ENCODE measurements around the gene MROH7. TPM values are rescaled to one million over a fixed set of nuclear protein-coding genes. Genes with fewer than 3 reads are reported as not detected.

The MROH7 gene
- total and polyA plus RNA-seq, 2 experiments from 2014 or later: 0.24 to 0.87 TPM

GRCh38 chr1:54604572-54605370 is 36.8 kb upstream of the MROH7 start:
- WGBS (ENCODE audit: low lambda C conversion rate, missing lambda C conversion rate): 94% methylated on average over 13 of the region's 13 CpGs
- no peak overlapping the region for H3K4me2 ChIP-seq
- TF ChIP-seq EZH2phosphoT487 (IDR thresholded peaks at IDR 0.05; ENCODE audit: low read depth, severe bottlenecking, unreplicated experiment) (no peak), EZH2 (IDR thresholded peaks at IDR 0.05; ENCODE audit: borderline replicate concordance) (no peak), CTCF (IDR thresholded peaks at IDR 0.05; ENCODE audit: poor library complexity) (no peak)
- H3K79me2 ChIP-seq: no peaks in the 10 kb centered on the region
- no peaks in the 10 kb centered on the region for H3K36me3 ChIP-seq (replicated peaks; ENCODE audit: insufficient read depth, low read depth)
- no peak overlapping the region for H3K4me3 ChIP-seq
- no peaks in the 10 kb centered on the region for H3K9me2 ChIP-seq (replicated peaks; ENCODE audit: insufficient read depth)
- no peaks in the 10 kb centered on the region for H4K20me1 ChIP-seq (ENCODE audit: insufficient read depth, poor library complexity, severe bottlenecking)
- no peaks in the 10 kb centered on the region for H3K27me3 ChIP-seq
- no peak overlapping the region for H3K27ac ChIP-seq
- no peak overlapping the region for H2AFZ ChIP-seq
- no peaks in the 10 kb centered on the region for H3K9me3 ChIP-seq (ENCODE audit: low read depth)
- H3K4me1 ChIP-seq (ENCODE audit: insufficient read depth): no peaks in the 10 kb centered on the region
- DNase-seq (ENCODE audit: low spot score): no peak

DNA sequence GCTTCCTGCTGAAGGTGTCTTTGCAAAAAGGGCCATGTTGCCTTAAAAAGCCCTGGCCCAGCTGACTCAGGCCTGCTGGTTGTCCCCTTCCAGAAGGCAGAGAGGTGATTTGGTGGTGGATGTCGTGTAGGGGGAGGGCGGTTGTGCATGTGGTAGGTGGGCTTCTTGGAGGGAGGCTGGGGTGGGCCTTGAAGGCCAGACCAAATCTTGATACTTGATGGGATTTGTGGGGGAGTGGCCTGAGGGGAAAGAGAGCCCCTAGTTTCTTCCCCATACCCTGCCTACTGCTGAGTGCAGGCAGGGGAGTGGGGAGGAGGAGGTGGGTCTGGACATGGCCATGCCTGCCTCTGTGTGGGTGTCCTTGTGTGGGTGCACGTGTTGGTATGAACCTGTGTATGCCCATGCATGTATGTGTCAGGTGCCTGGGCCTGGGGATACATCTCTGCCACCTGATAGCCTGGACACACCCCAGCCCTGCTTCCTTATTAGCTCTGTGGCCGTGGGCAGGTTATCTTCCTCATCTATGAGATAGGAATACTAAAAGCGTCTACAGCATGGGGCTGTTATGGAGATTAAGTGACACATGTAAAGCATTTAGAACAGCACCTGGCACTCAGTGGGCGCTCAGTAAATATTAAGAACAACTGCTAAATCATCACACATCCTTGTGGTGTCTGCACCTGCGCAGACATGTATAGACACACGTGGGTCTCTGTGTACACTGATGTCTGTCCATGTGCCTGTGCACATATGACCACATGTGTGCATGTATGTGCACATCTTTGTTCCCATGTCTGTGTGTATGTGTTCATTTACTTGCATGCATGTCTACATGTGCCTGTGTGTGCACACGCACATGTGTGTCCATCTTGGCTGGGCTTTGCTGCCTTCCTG is 35.2 kb upstream of the MROH7 start:
- DNase-seq (ENCODE audit: low spot score): no peak

DNA sequence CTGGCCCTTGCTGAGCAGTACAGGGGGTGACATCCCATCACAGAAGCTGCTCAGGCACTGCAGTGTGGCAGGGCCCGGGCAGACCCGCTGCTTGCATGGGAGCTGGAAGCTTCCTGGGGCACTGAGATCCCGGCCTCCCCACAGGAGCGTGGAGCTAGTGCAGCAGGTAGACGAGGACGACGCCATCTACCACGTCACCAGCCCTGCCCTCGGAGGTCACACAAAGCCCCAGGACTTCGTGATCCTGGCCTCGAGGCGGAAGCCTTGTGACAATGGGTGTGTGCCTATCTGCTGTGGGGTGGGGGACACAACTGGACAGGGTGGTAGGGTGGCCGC is 34.6 kb upstream of the MROH7 start:
- Histone ChIP-seq H4K20me1 (ENCODE audit: insufficient read depth, poor library complexity, severe bottlenecking) (no peaks in the 10 kb centered on the region), H3K9me3 (ENCODE audit: low read depth) (no peaks in the 10 kb centered on the region), H3K4me3 (no peak overlapping the region), H3K9me2 (replicated peaks; ENCODE audit: insufficient read depth) (no peaks in the 10 kb centered on the region), H3K4me2 (no peak overlapping the region), H2AFZ (no peak overlapping the region), H3K4me1 (ENCODE audit: insufficient read depth) (no peaks in the 10 kb centered on the region), H3K79me2 (no peaks in the 10 kb centered on the region), H3K36me3 (replicated peaks; ENCODE audit: insufficient read depth, low read depth) (no peaks in the 10 kb centered on the region), H3K27ac (no peak overlapping the region), H3K27me3 (no peaks in the 10 kb centered on the region)
- no peak for DNase-seq (ENCODE audit: low spot score)
- WGBS (ENCODE audit: low lambda C conversion rate, missing lambda C conversion rate): 95% methylated on average over 13 of the region's 13 CpGs
- no peak for TF ChIP-seq EZH2 (IDR thresholded peaks at IDR 0.05; ENCODE audit: borderline replicate concordance)
- TF ChIP-seq EZH2phosphoT487 (IDR thresholded peaks at IDR 0.05; ENCODE audit: low read depth, severe bottlenecking, unreplicated experiment): no peak
- TF ChIP-seq CTCF (IDR thresholded peaks at IDR 0.05; ENCODE audit: poor library complexity): no peak

More for the DNA sequence above, 35.2 kb upstream of the MROH7 start:
- no peaks in the 10 kb centered on the region for H3K4me1 ChIP-seq (ENCODE audit: insufficient read depth)
- TF ChIP-seq CTCF (IDR thresholded peaks at IDR 0.05; ENCODE audit: poor library complexity) (no peak), EZH2 (IDR thresholded peaks at IDR 0.05; ENCODE audit: borderline replicate concordance) (no peak), EZH2phosphoT487 (IDR thresholded peaks at IDR 0.05; ENCODE audit: low read depth, severe bottlenecking, unreplicated experiment) (no peak)
- H3K27me3 ChIP-seq: no peaks in the 10 kb centered on the region
- no peaks in the 10 kb centered on the region for H3K79me2 ChIP-seq
- H3K4me2 ChIP-seq: no peak overlapping the region
- H4K20me1 ChIP-seq (ENCODE audit: insufficient read depth, poor library complexity, severe bottlenecking): no peaks in the 10 kb centered on the region
- H3K36me3 ChIP-seq (replicated peaks; ENCODE audit: insufficient read depth, low read depth): no peaks in the 10 kb centered on the region
- 90% methylated on average over 8 of the region's 9 CpGs for WGBS (ENCODE audit: low lambda C conversion rate, missing lambda C conversion rate)
- no peak overlapping the region for H3K27ac ChIP-seq
- no peak overlapping the region for H3K4me3 ChIP-seq
- H2AFZ ChIP-seq: no peak overlapping the region
- no peaks in the 10 kb centered on the region for H3K9me2 ChIP-seq (replicated peaks; ENCODE audit: insufficient read depth)
- H3K9me3 ChIP-seq (ENCODE audit: low read depth): no peaks in the 10 kb centered on the region
